Activated B cell treated with CpG ODN at 0.5 μM for 24 hours (primary cell): ENCODE data around the gene USE1. TPM values are rescaled to one million over a fixed set of nuclear protein-coding genes. Genes with fewer than 3 reads are reported as not detected.
A peak's percentile ranks its signal among the peaks of the same experiment; 100 is the strongest.
"Not testable (repeated sequence)": the region's sequence is repeated elsewhere in the genome, so short reads cannot be mapped to it uniquely, and the experiment has no call there.

ENCODE experiments used
- ATAC-seq: fragments of 200-7000 bp; cut with Tn5 transposase; one replicate; pipeline ENCODE4 v1.10.0; 2021; ENCODE audit warnings: low read depth, mild to moderate bottlenecking, moderate library complexity
- CTCF ChIA-PET: fragments of 350-600 bp; sonication (Branson Sonifier 250); formaldehyde crosslinking; loops from one replicate; lab custom pipeline; 2021; ENCODE audit warnings: antibody characterized with exemption; lab: Charles Lee
- POLR2A ChIA-PET: fragments of 350-600 bp; sonication (Branson Sonifier 250); formaldehyde crosslinking; loops from one replicate; lab custom pipeline; 2021; ENCODE audit warnings: antibody characterized with exemption; lab: Charles Lee
- DNase-seq: peaks from one replicate; pipeline ENCODE4 v3.0.0; 2022
- H3K27ac Mint-ChIP-seq: one replicate; pipeline ENCODE4 v1.8.0; 2020; ENCODE audit warnings: mixed read lengths
- H3K27me3 Mint-ChIP-seq: one replicate; pipeline ENCODE4 v1.8.0; 2021; ENCODE audit warnings: mixed read lengths
- H3K36me3 Mint-ChIP-seq: one replicate; pipeline ENCODE4 v1.8.0; 2021; ENCODE audit warnings: low read depth, mixed read lengths
- H3K4me1 Mint-ChIP-seq: one replicate; pipeline ENCODE4 v1.8.0; 2021; ENCODE audit warnings: mixed read lengths
- H3K4me3 Mint-ChIP-seq: one replicate; pipeline ENCODE4 v1.8.0; 2020; ENCODE audit warnings: mild to moderate bottlenecking, mixed read lengths
- H3K9me3 Mint-ChIP-seq: one replicate; pipeline ENCODE4 v1.8.0; 2020; ENCODE audit warnings: mixed read lengths
- intact Hi-C: fragments of 100-400 bp; cut with micrococcal nuclease; formaldehyde crosslinking; loops from one replicate; pipeline ENCODE4 v1.15.1; 2024
- total RNA-seq: library from RNA; stranded (reverse); gene quantifications from 2 replicates; pipeline ENCODE4 v1.2.3, GENCODE V29; 2022
- TF ChIP-seq, protein P1 (sequence below): fragments of 200-600 bp; IDR thresholded peaks from one replicate; pipeline ENCODE4 v1.8.0; 2022; ENCODE audit warnings: antibody characterized with exemption, mild to moderate bottlenecking

USE1 gene
- total RNA-seq, 1 donor from 2014 or later = 43.4 TPM

DNA sequence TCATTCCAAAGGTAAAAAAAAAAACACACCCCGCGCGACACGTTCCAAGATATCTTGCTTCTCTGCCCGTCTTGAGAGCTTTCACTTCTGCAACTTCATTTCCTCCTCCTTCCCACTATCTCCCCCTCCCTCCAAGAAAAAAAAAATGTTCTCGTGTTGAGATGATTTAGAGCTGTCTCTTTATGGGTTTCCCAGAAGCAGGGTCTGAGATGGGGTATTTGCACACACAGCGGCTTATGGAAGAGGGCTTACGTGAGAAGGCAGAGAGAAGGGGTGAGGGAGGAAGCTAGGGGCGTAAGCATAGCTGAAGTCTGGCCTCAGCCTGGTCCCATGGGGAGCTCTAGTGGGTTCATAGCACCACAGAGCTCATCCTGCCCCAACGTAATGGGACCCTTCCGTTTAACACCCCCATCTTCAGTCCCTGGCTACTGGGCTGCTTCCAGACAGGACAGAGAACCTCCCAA lies 31.3 kb upstream of the USE1 start:
- H3K9me3 Mint-ChIP-seq = no peaks in the 10 kb centered on the region
- H3K4me3 Mint-ChIP-seq = peak overlapping the region; percentile 79
- TF ChIP-seq, protein P1, sequence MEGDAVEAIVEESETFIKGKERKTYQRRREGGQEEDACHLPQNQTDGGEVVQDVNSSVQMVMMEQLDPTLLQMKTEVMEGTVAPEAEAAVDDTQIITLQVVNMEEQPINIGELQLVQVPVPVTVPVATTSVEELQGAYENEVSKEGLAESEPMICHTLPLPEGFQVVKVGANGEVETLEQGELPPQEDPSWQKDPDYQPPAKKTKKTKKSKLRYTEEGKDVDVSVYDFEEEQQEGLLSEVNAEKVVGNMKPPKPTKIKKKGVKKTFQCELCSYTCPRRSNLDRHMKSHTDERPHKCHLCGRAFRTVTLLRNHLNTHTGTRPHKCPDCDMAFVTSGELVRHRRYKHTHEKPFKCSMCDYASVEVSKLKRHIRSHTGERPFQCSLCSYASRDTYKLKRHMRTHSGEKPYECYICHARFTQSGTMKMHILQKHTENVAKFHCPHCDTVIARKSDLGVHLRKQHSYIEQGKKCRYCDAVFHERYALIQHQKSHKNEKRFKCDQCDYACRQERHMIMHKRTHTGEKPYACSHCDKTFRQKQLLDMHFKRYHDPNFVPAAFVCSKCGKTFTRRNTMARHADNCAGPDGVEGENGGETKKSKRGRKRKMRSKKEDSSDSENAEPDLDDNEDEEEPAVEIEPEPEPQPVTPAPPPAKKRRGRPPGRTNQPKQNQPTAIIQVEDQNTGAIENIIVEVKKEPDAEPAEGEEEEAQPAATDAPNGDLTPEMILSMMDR = no peak
- peak; percentile 42 for DNase-seq
- peaks cover 44% of the 10 kb centered on the region for H3K36me3 Mint-ChIP-seq
- peak; percentile 85 for ATAC-seq
- peaks cover 32% of the 10 kb centered on the region for H3K4me1 Mint-ChIP-seq
- intact Hi-C loops = loop anchor here (1.0 to 5.0 kb wide), 6 partner anchors 14 to 117 kb away; partner anchors contain the start of genes HAUS8, MYO9B, OCEL1 and USE1
- ChIA-PET POLR2A (interaction anchor here (0.5 to 3.2 kb wide), 26 partner anchors 11 to 1347 kb away, joined by 3 to 25 read pairs (median 5); partner anchors contain the start of genes ANKLE1, BABAM1, DDA1 and HAUS8), CTCF (interaction anchor here (0.6 to 1.9 kb wide), 7 partner anchors 52 to 284 kb away, joined by 3 to 8 read pairs (median 3); partner anchors contain the start of genes HAUS8 and MYO9B)
- no peaks in the 10 kb centered on the region for H3K27me3 Mint-ChIP-seq
- peak overlapping the region; percentile 99 for H3K27ac Mint-ChIP-seq

DNA sequence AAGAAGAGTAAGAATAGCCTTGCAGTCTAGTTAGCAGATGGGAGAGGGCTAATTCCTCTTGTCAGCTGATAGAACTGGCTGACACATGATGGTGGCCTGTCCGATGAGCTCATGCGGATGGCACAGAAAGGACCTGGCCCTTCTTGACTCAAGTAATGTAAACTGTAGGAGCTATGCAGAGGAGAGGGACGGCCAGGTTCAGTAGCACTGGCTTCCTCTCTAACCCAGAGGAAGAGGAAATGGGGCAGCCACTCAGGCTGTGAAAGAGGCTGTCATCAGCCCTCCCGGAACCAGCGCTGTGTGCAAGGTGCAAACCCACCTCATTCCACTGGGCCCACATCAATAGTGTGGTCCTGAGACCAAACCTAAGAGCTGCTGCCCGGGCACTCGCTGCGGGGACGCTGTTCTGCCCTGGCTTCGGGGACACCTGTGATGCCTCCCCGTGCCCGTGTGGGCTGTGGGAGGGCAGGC lies 30.8 kb upstream of the USE1 start:
- ATAC-seq = peak; percentile 69
- Mint-ChIP-seq H3K9me3 (no peaks in the 10 kb centered on the region), H3K27ac (peak overlapping the region; percentile 99), H3K36me3 (peaks cover 45% of the 10 kb centered on the region), H3K4me3 (peak overlapping the region; percentile 79), H3K4me1 (peaks cover 32% of the 10 kb centered on the region), H3K27me3 (no peaks in the 10 kb centered on the region)
- TF ChIP-seq, protein P1 = no peak
- CTCF ChIA-PET = interaction anchor here (0.8 to 1.9 kb wide), 5 partner anchors 74 to 117 kb away, joined by 3 to 8 read pairs (median 3); partner anchors contain the start of genes HAUS8 and MYO9B
- intact Hi-C loops = loop anchor here (1.0 to 5.0 kb wide), 6 partner anchors 14 to 117 kb away; partner anchors contain the start of genes HAUS8, MYO9B, OCEL1 and USE1
- POLR2A ChIA-PET = interaction anchor here (0.6 to 3.2 kb wide), 24 partner anchors 11 to 1347 kb away, joined by 3 to 25 read pairs (median 5); partner anchors contain the start of genes ANKLE1, BABAM1, DDA1 and HAUS8
- DNase-seq = peak; percentile 26

DNA sequence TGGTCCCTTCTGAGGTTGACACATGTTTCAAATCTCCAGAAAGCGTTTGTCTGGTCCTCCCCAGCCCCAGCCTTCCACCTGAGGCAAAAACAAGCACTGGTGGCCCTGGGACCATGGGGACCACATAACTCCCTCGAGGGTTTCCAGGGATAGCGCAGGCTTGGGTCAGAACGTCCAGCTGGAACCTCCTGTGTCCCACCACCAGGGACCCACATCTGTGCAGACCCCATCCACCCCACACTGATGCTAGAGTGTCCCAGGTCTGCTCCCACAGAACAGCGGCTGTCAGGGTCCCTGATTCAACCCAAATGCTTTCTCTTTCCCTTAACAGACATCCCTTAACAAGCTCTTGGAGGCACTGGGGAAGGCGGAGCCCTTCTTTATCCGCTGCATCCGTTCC lies 29.6 kb upstream of the USE1 start:
- peaks cover 50% of the 10 kb centered on the region for H3K36me3 Mint-ChIP-seq

DNA sequence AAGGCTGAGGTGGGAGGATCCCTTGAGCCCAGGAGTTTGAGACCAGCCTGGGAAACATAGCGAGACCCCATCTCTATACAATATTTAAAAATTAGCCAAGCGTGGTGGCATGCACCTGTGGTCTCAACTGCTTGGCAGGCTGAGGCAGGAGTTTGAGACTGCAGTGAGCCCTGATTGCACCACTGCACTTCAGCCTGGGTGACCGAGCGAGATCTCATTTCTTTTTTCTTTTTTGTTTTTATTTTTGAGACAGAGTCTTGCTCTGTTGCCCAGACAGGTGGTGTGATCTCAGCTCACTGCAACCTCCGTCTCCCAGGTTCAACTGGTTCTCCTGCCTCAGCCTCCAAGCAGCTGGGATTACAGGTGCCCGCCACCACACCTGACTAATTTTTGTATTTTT lies 23.4 kb upstream of the USE1 start:
- H3K36me3 Mint-ChIP-seq = peaks cover 75% of the 10 kb centered on the region
- H3K27me3 Mint-ChIP-seq, H3K27ac Mint-ChIP-seq, ATAC-seq, CTCF ChIA-PET, DNase-seq, intact Hi-C loops, H3K4me1 Mint-ChIP-seq, H3K4me3 Mint-ChIP-seq, H3K9me3 Mint-ChIP-seq: not testable (repeated sequence)
- POLR2A ChIA-PET = interaction anchor here (0.8 kb wide), 1 partner anchor 52 kb away, joined by 3 read pairs; no protein-coding TSS in a partner anchor

More for the DNA sequence above, 29.6 kb upstream of the USE1 start:
- ChIA-PET CTCF (no interaction called here), POLR2A (interaction anchor here (0.6 to 3.2 kb wide), 3 partner anchors 29 to 69 kb away, joined by 4 to 25 read pairs (median 6); partner anchors contain the start of gene USE1)
- H3K9me3 Mint-ChIP-seq = no peaks in the 10 kb centered on the region
- H3K27ac Mint-ChIP-seq = no peak overlapping the region
- intact Hi-C loops = loop anchor here (2.0 kb wide), 1 partner anchor 111 kb away; the partner anchor contains the start of genes HAUS8 and MYO9B
- TF ChIP-seq, protein P1 = no peak
- no peak for ATAC-seq
- no peaks in the 10 kb centered on the region for H3K27me3 Mint-ChIP-seq
- no peak overlapping the region for H3K4me3 Mint-ChIP-seq
- DNase-seq = no peak
- peaks cover 31% of the 10 kb centered on the region for H3K4me1 Mint-ChIP-seq

DNA sequence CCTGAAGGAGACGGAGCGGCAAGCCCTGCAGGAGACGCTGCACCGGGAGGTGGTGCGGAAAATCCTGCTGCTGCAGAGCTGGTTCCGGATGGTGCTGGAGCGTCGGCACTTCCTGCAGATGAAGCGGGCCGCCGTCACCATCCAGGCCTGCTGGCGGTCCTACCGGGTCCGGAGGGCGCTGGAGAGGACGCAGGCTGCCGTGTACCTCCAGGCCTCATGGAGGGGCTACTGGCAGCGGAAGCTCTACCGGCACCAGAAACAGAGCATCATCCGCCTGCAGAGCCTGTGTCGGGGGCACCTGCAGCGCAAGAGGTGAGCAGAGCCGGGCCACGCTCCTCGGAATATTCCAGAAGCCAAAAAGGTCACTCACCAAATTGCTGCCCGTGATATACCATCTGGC lies 22.4 kb upstream of the USE1 start:
- POLR2A ChIA-PET = interaction anchor here (0.6 to 1.4 kb wide), 2 partner anchors 13 to 1875 kb away, joined by 3 to 6 read pairs; no protein-coding TSS in a partner anchor
- ATAC-seq = no peak
- H3K9me3 Mint-ChIP-seq = no peaks in the 10 kb centered on the region

More for the DNA sequence above, 22.4 kb upstream of the USE1 start:
- CTCF ChIA-PET = no interaction called here
- intact Hi-C loops = no loop called here
- Mint-ChIP-seq H3K27me3 (no peaks in the 10 kb centered on the region), H3K27ac (no peak overlapping the region), H3K4me1 (peaks cover 5% of the 10 kb centered on the region), H3K4me3 (no peak overlapping the region), H3K36me3 (peaks cover 75% of the 10 kb centered on the region)
- no peak for DNase-seq
- TF ChIP-seq, protein P1 = no peak
